AG09309 (cell line): ENCODE measurements around the gene TAOK1.

Experiments used
- DNase-seq: peaks from one replicate; pipeline ENCODE4 v3.0.0-alpha.2; 2010; ENCODE audit warnings: low read depth
- H3K4me3 ChIP-seq: 2 replicates; pipeline ENCODE4 v1.5.1; 2011; ENCODE audit warnings: mild to moderate bottlenecking, low read depth, low read length, moderate library complexity; ENCODE audit not compliant: control insufficient read depth
- CTCF ChIP-seq: IDR thresholded peaks from 2 replicates; pipeline ENCODE4 v1.5.1; 2011; ENCODE audit warnings: mild to moderate bottlenecking, low read depth, low read length, inconsistent platforms; ENCODE audit not compliant: insufficient read depth, control insufficient read depth; ENCODE audit errors: missing control alignments

TAOK1 gene

GRCh38 chr17:29586676-29587469 lies 196.7 kb downstream of the TAOK1 start:
- no peak overlapping the region for H3K4me3 ChIP-seq
- no peak for DNase-seq
- no peak for TF ChIP-seq CTCF

GRCh38 chr17:29587591-29587990 lies 197.4 kb downstream of the TAOK1 start:
- no peak for DNase-seq
- peak overlapping the region; percentile 89 for H3K4me3 ChIP-seq
- no peak for TF ChIP-seq CTCF

GRCh38 chr17:29588017-29588561 lies 197.9 kb downstream of the TAOK1 start:
- TF ChIP-seq CTCF, result no peak
- DNase-seq, result no peak
- peak overlapping the region; percentile 89 for H3K4me3 ChIP-seq

GRCh38 chr17:29588562-29589411 lies 198.6 kb downstream of the TAOK1 start:
- no peak for DNase-seq
- no peak for TF ChIP-seq CTCF
- peak overlapping the region; percentile 89 for H3K4me3 ChIP-seq

- DNase-seq, result no peak
- no peak for TF ChIP-seq CTCF
- H3K4me3 ChIP-seq, result peak within 1 kb of the TSS; percentile 89
These were observed 199.6 kb downstream of the TAOK1 start, which contains the start of gene GIT1 for GRCh38 chr17:29589524-29590410. Gene GIT1, minus strand, starts transcription at chr17:29589648. Its CDS starts 270 bp downstream, at chr17:29589378.
